CD4-positive, CD25-positive, alpha-beta regulatory T cell (primary cell): ENCODE results near the gene PITX1. TPM values are rescaled to one million over a fixed set of nuclear protein-coding genes. Genes with fewer than 3 reads are reported as not detected.

Experiments
- ATAC-seq, 2 donors: fragments of 150-1000 bp; cut with Tn5 transposase; one replicate each; pipeline ENCODE4 v1.10.0; 2021; ENCODE audit warnings: low read depth in 2 of 2, moderate number of reproducible peaks in 2 of 2, moderate library complexity in 1 of 2
- DNase-seq, 3 donors: peaks; one replicate each; pipeline versions ENCODE4 v3.0.0 to v3.0.0-alpha.2; 2012 to 2022; ENCODE audit warnings: mixed read lengths in 1 of 3
- H3K27ac ChIP-seq: one replicate; pipeline ENCODE4 v1.7.0; 2013; ENCODE audit warnings: mild to moderate bottlenecking, low read length; ENCODE audit not compliant: insufficient read depth, poor library complexity, severe bottlenecking
- H3K27me3 ChIP-seq: one replicate; pipeline ENCODE4 v1.7.0; 2013; ENCODE audit warnings: low read length; ENCODE audit not compliant: control insufficient read depth, insufficient read depth
- H3K36me3 ChIP-seq: one replicate; pipeline ENCODE4 v1.7.0; 2013; ENCODE audit warnings: mild to moderate bottlenecking, low read length, moderate library complexity; ENCODE audit not compliant: control insufficient read depth, insufficient read depth
- H3K4me1 ChIP-seq: 2 replicates; pipeline ENCODE4 v1.7.0; 2013; ENCODE audit warnings: mild to moderate bottlenecking, low read length; ENCODE audit not compliant: insufficient read depth, control insufficient read depth, poor library complexity, severe bottlenecking
- H3K4me3 ChIP-seq: one replicate; pipeline ENCODE4 v1.7.0; 2013; ENCODE audit warnings: low read depth, mild to moderate bottlenecking, low read length, moderate library complexity
- H3K9me3 ChIP-seq, 2 experiments: 1 replicate in 1 of 2; 2 replicates in 1 of 2; pipeline ENCODE4 v1.7.0; 2013; ENCODE audit warnings: low read length in 2 of 2, mild to moderate bottlenecking in 1 of 2, moderate library complexity in 1 of 2; ENCODE audit not compliant: control insufficient read depth in 2 of 2
- H3K27ac Mint-ChIP-seq, 3 donors: one replicate each; pipeline ENCODE4 v1.8.0; 2020 to 2022; ENCODE audit warnings: mild to moderate bottlenecking in 3 of 3, mixed read lengths in 3 of 3, moderate library complexity in 2 of 3
- H3K27me3 Mint-ChIP-seq: one replicate; pipeline ENCODE4 v1.8.0; 2022; ENCODE audit warnings: mild to moderate bottlenecking, mixed read lengths
- H3K36me3 Mint-ChIP-seq: one replicate; pipeline ENCODE4 v1.8.0; 2020; ENCODE audit warnings: mixed read lengths
- H3K4me1 Mint-ChIP-seq, 4 donors: one replicate each; pipeline ENCODE4 v1.8.0; 2020 to 2022; ENCODE audit warnings: mixed read lengths in 4 of 4, mild to moderate bottlenecking in 1 of 4
- H3K4me3 Mint-ChIP-seq, 4 donors: one replicate each; pipeline ENCODE4 v1.8.0; 2020 to 2022; ENCODE audit warnings: mild to moderate bottlenecking in 4 of 4, mixed read lengths in 4 of 4, moderate library complexity in 3 of 4
- H3K9me3 Mint-ChIP-seq, 7 donors: one replicate each; pipeline ENCODE4 v1.8.0; 2020 to 2022; ENCODE audit warnings: mixed read lengths in 7 of 7, mild to moderate bottlenecking in 3 of 7, moderate library complexity in 2 of 7
- polyA plus RNA-seq, 4 donors: library from polyadenylated mRNA; unstranded; fragments of 300-500 nt; fragmentation: Illumina TruSeq; gene quantifications; one replicate each; pipeline ENCODE4 v1.2.3, GENCODE V29; 2021
- total RNA-seq: library from RNA; stranded (reverse); gene quantifications from one replicate; pipeline ENCODE4 v1.2.3, GENCODE V29; 2022

Gene PITX1
- total and polyA plus RNA-seq, 5 donors from 2014 or later, result not detected

DNA sequence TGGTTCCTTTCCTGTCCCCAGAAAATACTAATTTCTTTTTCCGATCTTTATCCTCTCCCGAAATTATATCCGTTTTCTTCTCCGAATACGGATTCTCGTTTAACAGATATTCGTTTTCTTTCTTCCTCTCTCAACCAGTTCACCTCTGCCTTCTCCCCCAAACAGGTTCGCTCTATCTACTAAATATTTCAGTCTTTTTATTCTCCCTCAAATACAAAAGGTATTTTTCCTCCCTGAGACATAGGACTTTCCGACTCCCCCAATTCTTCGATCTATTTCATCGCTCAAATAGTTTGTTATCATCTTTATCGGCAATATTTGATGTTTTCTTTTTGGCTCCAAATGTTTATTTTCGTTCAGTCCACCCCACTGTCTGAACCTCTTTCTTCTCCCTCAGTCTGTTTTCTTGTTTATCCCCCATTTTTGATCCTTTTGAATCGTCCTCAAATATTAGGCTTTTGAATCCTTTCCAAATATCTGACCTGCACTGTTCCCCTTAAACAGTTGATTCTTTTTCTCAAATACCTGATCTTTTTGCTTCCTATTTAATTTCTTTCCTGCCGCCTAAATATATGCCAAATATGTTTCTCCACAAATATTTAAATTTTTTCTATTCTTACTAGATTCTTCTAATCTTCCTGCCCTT lies 4.4 kb downstream of the PITX1 start:
- Histone ChIP-seq H3K9me3 (no peaks in the 10 kb centered on the region), H3K27me3 (peaks cover 17% of the 10 kb centered on the region), H3K27ac (no peak overlapping the region), H3K4me3 (no peak overlapping the region), H3K4me1 (peaks cover 13% of the 10 kb centered on the region), H3K36me3 (no peaks in the 10 kb centered on the region)
- Mint-ChIP-seq H3K27me3 (peaks cover 69% of the 10 kb centered on the region), H3K4me1 (peaks cover 11 to 37% (median 25%) of the 10 kb centered on the region in 4 donors), H3K27ac (no peak overlapping the region), H3K9me3 (peaks cover 0 to 14% (median 0%) of the 10 kb centered on the region in 7 donors), H3K36me3 (no peaks in the 10 kb centered on the region), H3K4me3 (peak overlapping the region in 3 of 4 donors; percentile 5 to 31 (median 21))
- DNase-seq, result no peak
- no peak for ATAC-seq

DNA sequence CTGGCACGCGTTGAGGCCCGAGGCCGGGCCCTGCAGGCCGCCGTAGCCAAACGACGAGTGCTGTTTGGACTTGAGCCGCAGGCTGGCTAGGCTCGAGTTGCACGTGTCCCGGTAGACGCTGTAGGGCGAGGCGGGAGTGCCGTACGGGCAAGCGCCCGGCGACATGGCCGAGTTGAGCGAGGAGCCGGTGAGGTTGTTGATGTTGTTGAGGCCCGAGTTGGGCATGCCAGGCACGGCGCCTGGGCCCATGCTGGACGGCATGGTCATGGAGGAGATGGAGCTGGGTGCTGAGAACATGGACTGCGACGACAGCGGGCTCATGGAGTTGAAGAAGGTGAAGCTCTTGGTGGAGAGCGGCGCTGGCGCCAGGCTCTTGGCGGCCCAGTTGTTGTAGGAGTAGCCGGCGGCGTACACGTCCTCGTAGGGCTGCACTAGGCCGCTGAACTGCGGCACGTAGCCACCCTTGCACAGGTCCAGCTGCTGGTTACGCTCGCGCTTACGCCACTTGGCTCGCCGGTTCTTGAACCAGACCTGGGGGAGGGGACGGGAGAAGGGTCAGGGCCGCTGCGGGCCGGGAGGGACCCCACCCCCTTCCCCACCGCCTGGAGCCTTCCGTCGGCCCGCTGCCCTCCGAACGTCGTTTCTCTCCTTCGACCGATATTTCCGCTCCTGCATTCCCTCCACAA lies 5.1 kb downstream of the PITX1 start:
- no peak for DNase-seq
- peaks cover 17% of the 10 kb centered on the region for H3K27me3 ChIP-seq
- no peak overlapping the region for H3K27ac ChIP-seq
- no peak overlapping the region for H3K27ac Mint-ChIP-seq
- ATAC-seq, result no peak
- H3K36me3 Mint-ChIP-seq, result no peaks in the 10 kb centered on the region
- no peaks in the 10 kb centered on the region for H3K9me3 ChIP-seq
- H3K4me1 ChIP-seq, result peaks cover 13% of the 10 kb centered on the region
- no peaks in the 10 kb centered on the region for H3K36me3 ChIP-seq
- peak overlapping the region in 2 of 4 donors; percentile 5 to 31 for H3K4me3 Mint-ChIP-seq
- peaks cover 67% of the 10 kb centered on the region for H3K27me3 Mint-ChIP-seq
- peaks cover 0 to 14% (median 0%) of the 10 kb centered on the region in 7 donors for H3K9me3 Mint-ChIP-seq
- no peak overlapping the region for H3K4me3 ChIP-seq
- H3K4me1 Mint-ChIP-seq, result peaks cover 11 to 35% (median 24%) of the 10 kb centered on the region in 4 donors

DNA sequence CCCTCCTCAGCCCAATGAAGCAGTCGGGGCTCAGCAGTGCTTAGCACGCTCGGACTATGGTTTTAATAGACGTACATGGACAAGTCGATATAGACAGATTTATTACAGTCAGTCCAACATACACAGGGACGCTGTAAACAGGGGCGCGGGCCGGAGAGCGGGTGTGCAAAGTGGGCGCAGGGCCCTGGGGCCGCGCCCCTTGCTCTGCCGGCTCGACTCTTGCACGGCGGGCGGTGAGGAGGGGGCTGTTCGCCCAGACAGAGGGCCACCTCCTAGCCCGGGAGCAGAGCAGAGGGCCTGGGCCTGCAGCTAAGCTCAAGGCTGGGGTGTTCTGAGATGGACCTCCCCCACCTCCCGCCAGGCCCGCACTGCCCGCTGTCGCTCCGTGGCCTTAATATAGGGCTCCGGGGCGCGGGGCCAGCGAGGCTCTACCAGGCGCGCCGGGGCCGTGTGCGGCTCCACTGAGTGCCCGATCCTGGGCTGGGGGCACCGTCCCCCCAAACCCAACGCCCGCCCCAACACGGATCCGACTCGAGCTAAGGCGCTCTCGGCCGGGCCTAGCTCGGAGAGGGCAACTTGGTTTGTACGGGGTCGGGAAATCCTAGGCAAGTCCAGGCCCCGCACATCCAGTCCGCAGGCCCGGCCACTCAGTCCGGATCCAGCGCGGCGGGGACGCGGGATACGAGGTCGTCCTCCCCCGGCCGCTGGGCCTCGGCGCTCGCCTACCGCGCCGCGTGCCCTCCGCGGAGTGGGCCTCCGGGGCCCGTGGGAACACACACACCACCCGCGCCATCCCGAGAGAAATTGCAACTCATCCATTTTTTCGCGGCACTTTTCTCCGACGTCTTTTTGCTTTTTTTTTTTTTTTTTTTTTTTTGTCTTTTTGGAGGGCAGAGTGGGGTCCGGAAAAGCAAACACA lies 6.1 kb downstream of the PITX1 start:
- Histone ChIP-seq H3K4me1 (peaks cover 7% of the 10 kb centered on the region), H3K36me3 (no peaks in the 10 kb centered on the region), H3K9me3 (no peaks in the 10 kb centered on the region), H3K27me3 (peaks cover 17% of the 10 kb centered on the region), H3K27ac (no peak overlapping the region), H3K4me3 (no peak overlapping the region)
- H3K27me3 Mint-ChIP-seq, result peaks cover 70% of the 10 kb centered on the region
- ATAC-seq (no peak), DNase-seq (no peak)
- peaks cover 13 to 30% (median 22%) of the 10 kb centered on the region in 4 donors for H3K4me1 Mint-ChIP-seq
- peaks cover 0 to 14% (median 0%) of the 10 kb centered on the region in 7 donors for H3K9me3 Mint-ChIP-seq
- H3K27ac Mint-ChIP-seq, result no peak overlapping the region
- H3K4me3 Mint-ChIP-seq, result no peak overlapping the region
- no peaks in the 10 kb centered on the region for H3K36me3 Mint-ChIP-seq

DNA sequence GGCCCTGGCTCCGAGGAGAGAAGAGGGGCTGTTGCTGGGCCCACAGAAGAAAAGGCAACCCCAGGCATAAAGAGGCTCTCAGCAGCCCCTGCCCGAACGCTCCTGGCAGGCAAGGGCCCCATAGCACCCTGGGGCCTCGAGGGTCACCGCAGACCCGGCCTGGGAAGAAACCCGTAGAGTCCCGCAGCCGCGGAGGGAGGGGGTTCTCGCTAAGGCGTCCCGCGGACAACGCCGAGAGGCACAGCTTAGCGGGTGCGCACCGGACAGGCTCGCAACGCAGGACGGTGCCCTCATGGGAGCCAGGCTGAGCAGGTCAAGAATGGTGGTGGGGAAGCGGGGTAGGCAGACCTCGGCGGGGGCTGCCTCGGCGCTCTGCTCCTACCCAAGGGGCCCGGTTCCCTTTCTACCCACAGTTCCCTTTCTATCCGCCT lies 6.7 kb downstream of the PITX1 start:
- Mint-ChIP-seq H3K27me3 (peaks cover 65% of the 10 kb centered on the region), H3K4me3 (no peak overlapping the region), H3K4me1 (peaks cover 10 to 26% (median 20%) of the 10 kb centered on the region in 4 donors), H3K36me3 (no peaks in the 10 kb centered on the region), H3K27ac (no peak overlapping the region), H3K9me3 (peaks cover 0 to 14% (median 0%) of the 10 kb centered on the region in 7 donors)
- H3K27me3 ChIP-seq, result peaks cover 17% of the 10 kb centered on the region
- ATAC-seq (no peak), DNase-seq (no peak)
- H3K27ac ChIP-seq, result no peak overlapping the region
- peaks cover 3% of the 10 kb centered on the region for H3K4me1 ChIP-seq
- no peaks in the 10 kb centered on the region for H3K9me3 ChIP-seq
- H3K4me3 ChIP-seq, result no peak overlapping the region
- no peaks in the 10 kb centered on the region for H3K36me3 ChIP-seq

DNA sequence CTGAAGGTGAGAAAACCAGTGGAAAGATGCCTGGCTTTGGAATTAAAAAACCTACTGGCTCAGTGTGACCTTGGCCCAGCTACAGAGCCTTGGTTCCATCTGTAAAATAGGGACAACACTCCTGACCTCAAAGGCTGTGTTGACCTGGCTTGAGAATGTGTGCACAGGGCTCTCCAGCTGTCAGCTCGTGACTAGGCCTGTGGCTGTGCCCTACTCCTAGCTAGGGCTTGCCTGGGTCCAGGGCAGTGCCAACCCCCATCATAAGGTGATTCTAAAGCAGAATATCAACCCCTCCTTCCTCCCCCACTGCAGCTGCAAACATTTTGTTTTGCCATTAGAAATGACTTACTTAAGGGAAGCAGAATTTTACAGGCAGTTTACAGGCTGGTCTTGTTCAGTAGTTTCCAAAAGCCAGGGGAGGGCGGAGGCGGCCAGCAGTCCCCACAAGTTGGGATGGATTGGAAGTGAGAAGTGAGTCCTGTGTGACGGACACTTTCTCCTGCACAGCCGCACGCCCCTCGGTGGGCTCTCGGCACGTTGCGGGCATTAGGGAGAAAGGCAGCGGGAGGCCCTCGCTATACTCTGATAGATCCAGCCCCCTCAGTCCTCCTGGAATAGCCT lies 7.3 kb downstream of the PITX1 start:
- no peaks in the 10 kb centered on the region for H3K36me3 ChIP-seq
- H3K27ac ChIP-seq, result no peak overlapping the region
- peaks cover 3% of the 10 kb centered on the region for H3K4me1 ChIP-seq
- no peaks in the 10 kb centered on the region for H3K9me3 ChIP-seq
- Mint-ChIP-seq H3K36me3 (no peaks in the 10 kb centered on the region), H3K4me1 (peaks cover 7 to 21% (median 16%) of the 10 kb centered on the region in 4 donors), H3K27me3 (peaks cover 60% of the 10 kb centered on the region), H3K27ac (no peak overlapping the region), H3K4me3 (no peak overlapping the region), H3K9me3 (peaks cover 0 to 9% (median 0%) of the 10 kb centered on the region in 7 donors)
- H3K27me3 ChIP-seq, result peaks cover 14% of the 10 kb centered on the region
- no peak for DNase-seq
- no peak for ATAC-seq
- H3K4me3 ChIP-seq, result no peak overlapping the region

DNA sequence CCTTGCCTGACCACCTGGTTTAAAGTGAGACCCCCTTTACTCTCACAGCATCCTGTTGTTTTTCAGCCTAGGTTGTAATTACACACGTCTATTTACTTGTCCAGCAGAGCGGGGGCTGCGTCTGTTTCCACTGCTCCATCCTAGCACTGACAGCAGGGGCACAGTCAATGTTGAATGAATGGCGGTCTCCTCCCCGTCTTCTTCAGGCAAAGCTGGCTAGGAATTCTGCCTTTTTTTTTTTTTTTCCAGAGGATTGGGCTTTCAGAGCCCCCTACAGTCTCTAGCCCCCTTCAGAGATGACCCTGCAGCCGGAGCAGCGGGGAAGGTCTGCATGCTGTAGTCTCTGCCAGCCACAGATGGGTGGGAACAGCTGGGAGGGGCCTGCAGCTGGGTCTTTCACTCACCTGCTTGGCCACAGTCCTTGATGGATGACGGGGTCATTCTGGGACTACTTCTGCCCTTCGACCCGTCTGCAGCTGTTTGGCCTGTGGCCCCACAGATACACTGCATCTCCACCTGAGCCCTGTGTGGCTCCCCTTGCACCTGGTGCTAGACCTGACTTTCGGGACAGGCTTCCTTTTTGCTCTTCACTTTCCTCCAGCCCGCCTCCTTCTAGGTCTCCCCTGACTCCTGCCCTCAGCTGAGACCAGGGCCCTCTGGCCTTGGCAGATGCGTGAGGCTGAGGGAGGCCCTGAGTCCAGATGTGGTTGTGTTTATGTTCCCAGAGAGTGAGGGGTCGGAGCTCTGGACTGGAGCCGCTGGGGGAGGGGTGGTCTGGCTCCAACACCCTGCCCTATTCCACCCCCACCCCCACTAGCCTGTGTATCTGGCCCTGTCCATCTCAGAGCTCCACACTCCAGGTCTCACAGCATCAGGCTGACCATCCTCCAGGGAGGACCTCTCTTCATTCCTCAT lies 8.0 kb downstream of the PITX1 start:
- ATAC-seq (no peak), DNase-seq (no peak)
- Mint-ChIP-seq H3K9me3 (peaks cover 0 to 7% (median 0%) of the 10 kb centered on the region in 7 donors), H3K27me3 (peaks cover 53% of the 10 kb centered on the region), H3K4me3 (no peak overlapping the region), H3K4me1 (peaks cover 6 to 16% (median 13%) of the 10 kb centered on the region in 4 donors), H3K27ac (no peak overlapping the region), H3K36me3 (no peaks in the 10 kb centered on the region)
- no peak overlapping the region for H3K4me3 ChIP-seq
- peaks cover 3% of the 10 kb centered on the region for H3K4me1 ChIP-seq
- H3K27ac ChIP-seq, result no peak overlapping the region
- H3K36me3 ChIP-seq, result no peaks in the 10 kb centered on the region
- H3K27me3 ChIP-seq, result peaks cover 12% of the 10 kb centered on the region
- no peaks in the 10 kb centered on the region for H3K9me3 ChIP-seq
